Measurements from ENCODE around the gene ARHGAP10. TPM values are rescaled to one million over a fixed set of nuclear protein-coding genes. Genes with fewer than 3 reads are reported as not detected.

The ARHGAP10 gene
- total and polyA plus RNA-seq, 10 of the 15 experiments (the other 5 are each of a cell fraction or from before 2014, with no cell fraction given): 1.3 to 25.8 (median 17.2) TPM

DNA sequence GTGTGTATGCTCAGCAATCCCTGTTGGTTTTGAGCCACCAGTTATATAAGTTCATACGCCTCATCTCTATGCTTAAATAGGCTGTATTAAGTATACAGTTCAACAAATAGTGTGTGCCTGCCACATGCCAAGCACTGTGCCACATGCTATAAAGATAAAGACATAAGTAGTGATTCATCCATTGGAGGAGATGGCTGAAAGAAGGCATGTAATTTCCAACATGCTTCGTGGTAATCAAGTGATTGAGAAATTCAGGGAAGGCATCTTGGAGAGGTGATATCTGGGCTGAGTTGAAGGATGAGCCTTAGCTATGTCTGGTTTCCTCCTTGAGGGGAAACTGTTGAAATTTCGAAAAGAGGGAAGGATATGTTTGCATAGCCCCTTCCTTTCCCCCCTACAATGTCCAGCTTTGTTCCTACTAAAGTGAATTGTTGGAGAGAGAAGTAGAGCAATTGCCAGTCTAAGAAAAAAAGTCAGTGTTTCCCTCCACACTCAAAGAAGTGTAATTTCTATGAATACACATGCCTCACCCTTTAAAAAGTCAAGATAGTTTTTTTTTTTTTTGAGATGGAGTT, 96.5 kb downstream of the ARHGAP10 start:
- POLR2A ChIA-PET: interaction anchor here (0.6 kb wide), 1 partner anchor 11 kb away, joined by 5 read pairs; no protein-coding TSS in a partner anchor
- DNase-seq (ENCODE audit: low read depth, low spot score): no peak
- 67% methylated on average over 3 of the region's 3 CpGs for WGBS (ENCODE audit: insufficient coverage, insufficient replicate concordance, low lambda C conversion rate, missing lambda C conversion rate)
- Histone ChIP-seq H3K4me3 (no peak overlapping the region), H3K79me2 (ENCODE audit: control insufficient read depth, insufficient read depth, low read length) (peaks cover 1% of the 10 kb centered on the region), H3K27ac (ENCODE audit: control insufficient read depth, insufficient read depth) (no peak overlapping the region), H3K9ac (ENCODE audit: control insufficient read depth, insufficient read depth, low read length) (no peak overlapping the region), H3K4me2 (ENCODE audit: control insufficient read depth, insufficient read depth) (no peak overlapping the region), H3K9me3 (replicated peaks; ENCODE audit: control insufficient read depth, insufficient read depth, low read length) (peaks cover 10% of the 10 kb centered on the region), H3K27me3 (replicated peaks in 1 of 2; ENCODE audit: control insufficient read depth in 2 of 2, insufficient read depth in 2 of 2, low read length in 1 of 2) (no peaks in the 10 kb centered on the region), H3K4me1 (ENCODE audit: control insufficient read depth, insufficient read depth, low read length) (no peaks in the 10 kb centered on the region), H3K36me3 (ENCODE audit: control insufficient read depth in 2 of 2, insufficient read depth in 2 of 2, low read length in 1 of 2) (peaks cover 5 to 7% of the 10 kb centered on the region in 2 experiments), H2AFZ (ENCODE audit: control insufficient read depth, low read depth, low read length) (no peak overlapping the region), H4K20me1 (ENCODE audit: control insufficient read depth, insufficient read depth) (no peaks in the 10 kb centered on the region)
- SMC1A ChIA-PET (ENCODE audit: uncharacterized antibody, unreplicated experiment): interaction anchor here (0.9 to 1.2 kb wide), 2 partner anchors 10 to 12 kb away, joined by 4 read pairs; no protein-coding TSS in a partner anchor
- intact Hi-C loops (cut with micrococcal nuclease; ENCODE audit: unreplicated experiment): no loop called here
- no peak for ATAC-seq
- in situ Hi-C loops (cut with MboI): no loop called here
- no TSS peak for BruUV-seq (replicated peaks)
- RAD21 ChIA-PET (ENCODE audit: unreplicated experiment): no interaction called here
- no peak for FAIRE-seq
- CTCF ChIA-PET: interaction anchor here (4.0 kb wide), 1 partner anchor 38 kb away, joined by 14 read pairs; no protein-coding TSS in a partner anchor
- TF ChIP-seq RBBP5 (conservative IDR thresholded peaks at IDR 0.05) (no peak), BMI1 (IDR thresholded peaks at IDR 0.05; ENCODE audit: borderline replicate concordance) (no peak), SMAD1 (IDR thresholded peaks at IDR 0.05; ENCODE audit: low read depth, partially characterized antibody) (no peak), SMAD5 (IDR thresholded peaks at IDR 0.05; ENCODE audit: low read depth) (no peak), BACH1 (IDR thresholded peaks at IDR 0.05; ENCODE audit: borderline replicate concordance) (no peak), CHD4 (IDR thresholded peaks at IDR 0.05) (no peak), IKZF1 (conservative IDR thresholded peaks at IDR 0.05) (no peak), E4F1 (IDR thresholded peaks at IDR 0.05; ENCODE audit: borderline replicate concordance, partially characterized antibody) (no peak), PRDM15 (CRISPR knock-in tag; IDR thresholded peaks at IDR 0.05) (no peak), USF1 (IDR thresholded peaks at IDR 0.05; ENCODE audit: borderline replicate concordance, extremely low read length, insufficient read depth, low read depth, low read length) (no peak), NFYA (IDR thresholded peaks at IDR 0.05; ENCODE audit: borderline replicate concordance, low read depth, low read length) (no peak)
- TF ChIP-seq, protein P1, sequence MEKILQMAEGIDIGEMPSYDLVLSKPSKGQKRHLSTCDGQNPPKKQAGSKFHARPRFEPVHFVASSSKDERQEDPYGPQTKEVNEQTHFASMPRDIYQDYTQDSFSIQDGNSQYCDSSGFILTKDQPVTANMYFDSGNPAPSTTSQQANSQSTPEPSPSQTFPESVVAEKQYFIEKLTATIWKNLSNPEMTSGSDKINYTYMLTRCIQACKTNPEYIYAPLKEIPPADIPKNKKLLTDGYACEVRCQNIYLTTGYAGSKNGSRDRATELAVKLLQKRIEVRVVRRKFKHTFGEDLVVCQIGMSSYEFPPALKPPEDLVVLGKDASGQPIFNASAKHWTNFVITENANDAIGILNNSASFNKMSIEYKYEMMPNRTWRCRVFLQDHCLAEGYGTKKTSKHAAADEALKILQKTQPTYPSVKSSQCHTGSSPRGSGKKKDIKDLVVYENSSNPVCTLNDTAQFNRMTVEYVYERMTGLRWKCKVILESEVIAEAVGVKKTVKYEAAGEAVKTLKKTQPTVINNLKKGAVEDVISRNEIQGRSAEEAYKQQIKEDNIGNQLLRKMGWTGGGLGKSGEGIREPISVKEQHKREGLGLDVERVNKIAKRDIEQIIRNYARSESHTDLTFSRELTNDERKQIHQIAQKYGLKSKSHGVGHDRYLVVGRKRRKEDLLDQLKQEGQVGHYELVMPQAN (conservative IDR thresholded peaks at IDR 0.05): no peak

All from GM12878 (cell line).